Heart left ventricle (tissue), 16 donors: ENCODE data around the gene CYYR1. TPM values are rescaled to one million over a fixed set of nuclear protein-coding genes. Genes with fewer than 3 reads are reported as not detected.

Experiments
- ATAC-seq, 4 donors: fragments of 200-7000 bp; cut with Tn5 transposase; one replicate each; pipeline ENCODE4 v1.9.1; 2020 to 2022; ENCODE audit warnings: moderate library complexity in 4 of 4, mild to moderate bottlenecking in 3 of 4, moderate number of reproducible peaks in 1 of 4
- DNase-seq, 5 donors: peaks; one replicate each; pipeline ENCODE4 v3.0.0-alpha.2; 2020
- H3K27ac ChIP-seq, 12 donors: fragments of 200-600 bp; sonication (generic) in 4 of 12; one replicate each; pipeline versions ENCODE4 v1.5.0 to v1.8.0; 2016 to 2022; ENCODE audit warnings: mild to moderate bottlenecking in 2 of 12
- H3K27me3 ChIP-seq, 9 donors: fragments of 200-600 bp; sonication (generic) in 2 of 9; one replicate each; pipeline versions ENCODE4 v1.5.1 to v1.8.0; 2016 to 2022; ENCODE audit warnings: mild to moderate bottlenecking in 3 of 9
- H3K36me3 ChIP-seq, 9 donors: fragments of 200-600 bp; sonication (generic) in 2 of 9; one replicate each; pipeline versions ENCODE4 v1.5.0 to v1.8.0; 2018 to 2022; ENCODE audit warnings: mild to moderate bottlenecking in 2 of 9
- H3K4me1 ChIP-seq, 12 donors: fragments of 200-600 bp; sonication (generic) in 4 of 12; one replicate each; pipeline versions ENCODE4 v1.5.0 to v1.8.0; 2016 to 2022; ENCODE audit warnings: mild to moderate bottlenecking in 3 of 12
- H3K4me3 ChIP-seq, 12 donors: fragments of 200-600 bp; sonication (generic) in 4 of 12; one replicate each; pipeline versions ENCODE4 v1.5.0 to v1.8.0; 2017 to 2022; ENCODE audit warnings: mild to moderate bottlenecking in 9 of 12, moderate library complexity in 4 of 12
- H3K9me3 ChIP-seq, 12 donors: fragments of 200-600 bp; sonication (generic) in 4 of 12; one replicate each; pipeline versions ENCODE4 v1.5.0 to v1.8.0; 2016 to 2022; ENCODE audit warnings: mild to moderate bottlenecking in 1 of 12
- POLR2A ChIP-seq, 2 donors: fragments of 450-650 bp; IDR thresholded peaks; one replicate each; pipeline ENCODE4 v1.6.1; 2017; ENCODE audit warnings: antibody characterized with exemption in 2 of 2, mild to moderate bottlenecking in 2 of 2, moderate library complexity in 2 of 2
- WGBS, 4 donors: extraction: QIAGEN DNeasy Blood & Tissue Kit in 2 of 4; methylation state at CpG; one replicate each; pipeline versions ENCODE4 v1.1.5 to v1.1.7; 2013 to 2018; 5-methylcytosine and 5-hydroxymethylcytosine counted together
- intact Hi-C, 10 donors: fragments of 100-400 bp; cut with DNase I; formaldehyde crosslinking; loops; one replicate each; pipeline versions ENCODE4 v1.11.1 to v1.14.2; 2022
- polyA plus RNA-seq, 2 donors: library from polyadenylated mRNA; stranded (reverse); fragments of 200-250 nt; gene quantifications; one replicate each; pipeline ENCODE4 v1.2.3, GENCODE V29; 2013
- total RNA-seq, 9 donors: library from RNA; depleted of rRNA in 2 of 9; stranded (reverse); fragments of >200 nt in 2 of 9; fragmentation: NEBNext Ultra II Directional in 3 of 9; extraction: Animal tissue kit (Norgen Biotek cat#: 25700) in 3 of 9; gene quantifications; one replicate each; pipeline versions ENCODE4 v1.1.0 to v1.2.4, GENCODE V29; 2016 to 2023
- TF ChIP-seq, protein P1 (sequence below), 12 donors: fragments of 200-600 bp; sonication (generic) in 4 of 12; IDR thresholded peaks; one replicate each; pipeline versions ENCODE4 v1.5.0 to v1.8.0; 2018 to 2022; ENCODE audit warnings: antibody characterized with exemption in 12 of 12, mild to moderate bottlenecking in 5 of 12
- donor health status: ischemic (EF 13 %, LVEDD 7.1; RV severe dilation, severe dysfunction).
- donor health status: healthy with polysubstance abuse.
- donor health status: DM: no; HTN: yes; CAD: no.
- donor health status: DM: no; HTN: no; CAD: no.
- donor health status: ischemic (EF 25% LVEDD 6.9; RV normal size, moderate dysfunction).
- donor health status: ischemic (EF 25% LVEDD 5.7; RV mildly dilated, moderate dysfunction).
- donor health status: healthy.
- donor health status: DM: yes; HTN: yes; CAD: no.
- donor health status: ischemic (EF 35%, LVEDD 5.7; RV mildly dilated, moderate dysfunction).
- donor health status: nonischemic (EF 11% LVEDD 7.7; RV severe dilation, severe dysfunction).
- donor health status: DM: yes; HTN: yes; CAD: no.
- donor health status: PGD.
- donor health status: ischemic (EF 29% LVEDD 5.4; RV normal size, mild dysfunction).
- donor health status: nonischemic (EF 23%, LVEDD 6.1; RV moderate dilation, normal function).

Gene CYYR1
- total and polyA plus RNA-seq, 11 donors: 12.1 to 37.6 (median 17.2) TPM

DNA sequence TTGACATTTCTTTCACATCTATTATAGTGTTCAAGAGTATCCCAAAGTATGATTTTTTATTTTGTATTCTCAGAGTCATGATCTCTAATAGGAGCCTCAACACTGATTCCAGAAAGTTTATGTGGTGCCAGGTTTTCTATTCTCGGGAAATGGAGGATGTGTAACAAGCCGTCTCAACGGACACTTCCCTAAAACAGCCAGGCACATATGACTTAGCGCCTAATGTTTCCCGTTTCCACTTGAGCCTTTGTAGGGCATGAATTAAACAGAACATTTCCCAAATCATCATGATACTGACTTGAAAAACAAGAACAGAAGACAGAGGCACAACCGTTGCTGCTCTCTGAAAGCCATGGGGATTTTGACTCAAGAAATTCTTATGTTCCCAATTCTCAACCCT is 8.0 kb downstream of the CYYR1 start:
- peak overlapping the region; percentile 22 to 86 (median 62) for H3K27ac ChIP-seq
- H3K9me3 ChIP-seq: peaks cover 0 to 4% (median 0%) of the 10 kb centered on the region in 12 donors
- WGBS, 4 donors: 50 to 71% (median 64%) methylated on average over 6 of the region's 6 CpGs
- peaks cover 0 to 24% (median 7%) of the 10 kb centered on the region in 12 donors for H3K4me1 ChIP-seq
- no peak for DNase-seq
- H3K4me3 ChIP-seq: no peak overlapping the region
- peaks cover 0 to 11% (median 0%) of the 10 kb centered on the region in 9 donors for H3K36me3 ChIP-seq
- no peaks in the 10 kb centered on the region for H3K27me3 ChIP-seq
- TF ChIP-seq POLR2A (IDR thresholded peaks at IDR 0.05): no peak
- TF ChIP-seq, protein P1, sequence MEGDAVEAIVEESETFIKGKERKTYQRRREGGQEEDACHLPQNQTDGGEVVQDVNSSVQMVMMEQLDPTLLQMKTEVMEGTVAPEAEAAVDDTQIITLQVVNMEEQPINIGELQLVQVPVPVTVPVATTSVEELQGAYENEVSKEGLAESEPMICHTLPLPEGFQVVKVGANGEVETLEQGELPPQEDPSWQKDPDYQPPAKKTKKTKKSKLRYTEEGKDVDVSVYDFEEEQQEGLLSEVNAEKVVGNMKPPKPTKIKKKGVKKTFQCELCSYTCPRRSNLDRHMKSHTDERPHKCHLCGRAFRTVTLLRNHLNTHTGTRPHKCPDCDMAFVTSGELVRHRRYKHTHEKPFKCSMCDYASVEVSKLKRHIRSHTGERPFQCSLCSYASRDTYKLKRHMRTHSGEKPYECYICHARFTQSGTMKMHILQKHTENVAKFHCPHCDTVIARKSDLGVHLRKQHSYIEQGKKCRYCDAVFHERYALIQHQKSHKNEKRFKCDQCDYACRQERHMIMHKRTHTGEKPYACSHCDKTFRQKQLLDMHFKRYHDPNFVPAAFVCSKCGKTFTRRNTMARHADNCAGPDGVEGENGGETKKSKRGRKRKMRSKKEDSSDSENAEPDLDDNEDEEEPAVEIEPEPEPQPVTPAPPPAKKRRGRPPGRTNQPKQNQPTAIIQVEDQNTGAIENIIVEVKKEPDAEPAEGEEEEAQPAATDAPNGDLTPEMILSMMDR (IDR thresholded peaks at IDR 0.05): no peak
- intact Hi-C loops: loop anchor here in 1 of 10 donors (10.0 kb wide), 1 partner anchor 80 kb away; no protein-coding TSS in a partner anchor
- peak in 2 of 4 donors; percentile 29 to 62 for ATAC-seq

DNA sequence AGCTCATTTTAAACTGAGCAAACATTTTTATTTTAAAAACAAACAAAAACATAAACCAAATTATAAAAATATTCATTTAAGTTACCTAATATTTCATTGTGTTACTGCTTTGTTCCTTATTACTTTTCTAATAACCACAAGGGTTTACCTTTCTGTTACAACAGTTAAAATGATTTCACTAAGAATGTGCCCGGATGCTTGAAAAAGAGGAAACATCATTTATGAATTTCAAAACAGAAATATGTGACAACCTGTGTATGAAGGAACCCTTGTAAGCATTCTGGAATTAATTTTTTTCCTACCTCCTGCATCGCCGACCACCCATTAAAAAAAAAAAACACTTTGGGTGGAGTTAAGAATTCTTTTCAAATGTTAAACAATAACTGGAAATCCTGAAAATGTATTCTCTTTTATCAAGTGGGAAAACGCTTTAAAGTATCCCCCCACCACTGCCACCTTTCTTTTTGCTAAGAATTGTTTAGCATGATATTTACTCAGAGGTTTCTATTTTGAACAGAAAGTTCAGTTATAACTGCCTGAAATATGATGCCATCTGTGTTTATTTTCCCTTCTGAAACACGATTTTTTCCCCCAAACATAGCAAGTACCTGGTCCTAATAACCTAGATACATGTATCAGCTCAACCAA is 9.1 kb downstream of the CYYR1 start:
- TF ChIP-seq, protein P1 (IDR thresholded peaks at IDR 0.05): peak in 1 of 12 donors; percentile 10
- TF ChIP-seq POLR2A (IDR thresholded peaks at IDR 0.05): no peak
- Histone ChIP-seq H3K9me3 (peaks cover 0 to 1% (median 0%) of the 10 kb centered on the region in 12 donors), H3K4me3 (no peak overlapping the region), H3K4me1 (peaks cover 0 to 24% (median 7%) of the 10 kb centered on the region in 12 donors), H3K36me3 (peaks cover 0 to 12% (median 0%) of the 10 kb centered on the region in 9 donors), H3K27ac (peak overlapping the region; percentile 42 to 86 (median 64)), H3K27me3 (no peaks in the 10 kb centered on the region)
- intact Hi-C loops: loop anchor here in 1 of 10 donors (10.0 kb wide), 1 partner anchor 79 kb away; no protein-coding TSS in a partner anchor
- ATAC-seq: peak in 2 of 4 donors; percentile 50 to 62
- 47 to 61% (median 53%) methylated on average over 5 of the region's 5 CpGs for WGBS, 4 donors
- no peak for DNase-seq

DNA sequence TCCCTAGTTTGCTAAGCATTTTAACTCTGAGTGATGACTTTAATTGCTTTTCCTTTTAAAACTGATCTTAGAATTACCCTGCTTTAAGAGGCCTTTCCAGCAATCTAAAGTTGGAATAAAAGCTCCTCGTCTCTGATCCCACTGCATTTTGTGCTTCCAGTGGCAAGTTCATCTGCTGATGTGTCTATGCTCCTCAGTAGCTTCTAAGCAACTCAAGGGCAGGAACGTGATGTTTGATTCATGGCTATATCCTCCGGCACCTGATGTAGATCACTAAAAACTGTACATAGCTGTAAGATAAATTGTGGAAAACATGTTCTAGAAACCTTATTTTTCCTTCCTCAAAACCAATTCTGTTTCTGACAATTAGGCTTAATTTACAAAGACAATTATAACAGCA is 12.5 kb downstream of the CYYR1 start:
- Histone ChIP-seq H3K4me3 (no peak overlapping the region), H3K4me1 (peaks cover 0 to 26% (median 8%) of the 10 kb centered on the region in 12 donors), H3K27me3 (no peaks in the 10 kb centered on the region), H3K9me3 (no peaks in the 10 kb centered on the region), H3K36me3 (peaks cover 0 to 14% (median 0%) of the 10 kb centered on the region in 9 donors), H3K27ac (no peak overlapping the region)
- no peak for DNase-seq
- ATAC-seq: no peak
- intact Hi-C loops: loop anchor here in 1 of 10 donors (10.0 kb wide), 1 partner anchor 76 kb away; no protein-coding TSS in a partner anchor
- 82 to 90% (median 87%) methylated on average over 3 of the region's 3 CpGs for WGBS, 4 donors
- no peak for TF ChIP-seq POLR2A (IDR thresholded peaks at IDR 0.05)
- TF ChIP-seq, protein P1 (IDR thresholded peaks at IDR 0.05): no peak

DNA sequence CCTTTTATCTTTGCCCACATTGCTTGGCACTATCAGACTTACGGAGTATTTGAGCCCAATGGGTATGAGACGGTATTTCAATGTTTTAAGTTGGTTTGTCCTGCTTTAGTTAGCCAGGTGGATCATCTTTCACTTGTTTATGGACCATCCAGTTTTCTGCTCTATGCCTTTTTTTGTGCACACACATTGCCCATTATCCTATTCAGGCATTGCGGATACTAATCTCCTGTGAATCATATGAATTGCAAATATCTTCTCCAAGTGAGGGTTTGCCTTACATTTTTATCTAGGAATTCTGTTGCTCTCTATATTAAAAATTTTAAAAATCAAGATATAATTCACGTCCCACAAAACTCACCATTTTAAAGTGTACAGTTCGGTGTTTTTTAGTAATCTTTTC is 14.0 kb downstream of the CYYR1 start:
- Histone ChIP-seq H3K27ac (no peak overlapping the region), H3K4me1 (peaks cover 0 to 21% (median 5%) of the 10 kb centered on the region in 12 donors), H3K9me3 (no peaks in the 10 kb centered on the region), H3K36me3 (peaks cover 0 to 14% (median 0%) of the 10 kb centered on the region in 9 donors), H3K27me3 (no peaks in the 10 kb centered on the region), H3K4me3 (no peak overlapping the region)
- intact Hi-C loops: no loop called here
- DNase-seq: no peak
- WGBS, 4 donors: 83 to 95% (median 91%) methylated on average over 5 of the region's 5 CpGs
- no peak for ATAC-seq
- TF ChIP-seq, protein P1 (IDR thresholded peaks at IDR 0.05): no peak
- TF ChIP-seq POLR2A (IDR thresholded peaks at IDR 0.05): no peak
